ENCODE results near the gene PID1. TPM values are rescaled to one million over a fixed set of nuclear protein-coding genes. Genes with fewer than 3 reads are reported as not detected.

PID1 gene
- total RNA-seq, 1 donor from 2014 or later: not detected

DNA sequence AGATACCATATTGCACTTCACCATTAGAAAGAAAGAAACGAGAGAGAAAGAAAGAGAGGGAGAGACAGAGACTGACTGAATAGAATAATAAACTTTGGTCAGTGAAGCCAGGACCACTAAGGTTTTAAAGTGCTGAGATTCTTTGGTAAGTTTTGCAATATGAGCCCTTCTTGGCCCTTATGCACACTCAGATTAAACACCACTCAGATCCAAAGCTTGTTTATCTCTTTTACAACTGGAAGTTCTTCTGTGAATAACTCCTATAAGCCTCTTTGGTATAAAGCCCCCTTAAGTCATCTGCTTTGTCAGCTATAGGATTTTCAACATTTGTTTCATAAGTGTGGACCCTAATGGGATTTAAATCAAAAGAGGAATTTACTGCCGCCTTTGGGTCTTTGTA is 40.8 kb downstream of the PID1 start:
- no peaks in the 10 kb centered on the region for H3K27me3 Mint-ChIP-seq (ENCODE audit: insufficient read depth)
- no peaks in the 10 kb centered on the region for H3K4me1 Mint-ChIP-seq (ENCODE audit: low read depth)
- H3K27ac Mint-ChIP-seq: no peak overlapping the region
- no peak for DNase-seq (ENCODE audit: low spot score)
- no peaks in the 10 kb centered on the region for H3K36me3 Mint-ChIP-seq (ENCODE audit: low read depth)
- H3K9me3 Mint-ChIP-seq: no peaks in the 10 kb centered on the region
- no peak overlapping the region for H3K4me3 Mint-ChIP-seq
- intact Hi-C loops (cut with micrococcal nuclease): no loop called here

DNA sequence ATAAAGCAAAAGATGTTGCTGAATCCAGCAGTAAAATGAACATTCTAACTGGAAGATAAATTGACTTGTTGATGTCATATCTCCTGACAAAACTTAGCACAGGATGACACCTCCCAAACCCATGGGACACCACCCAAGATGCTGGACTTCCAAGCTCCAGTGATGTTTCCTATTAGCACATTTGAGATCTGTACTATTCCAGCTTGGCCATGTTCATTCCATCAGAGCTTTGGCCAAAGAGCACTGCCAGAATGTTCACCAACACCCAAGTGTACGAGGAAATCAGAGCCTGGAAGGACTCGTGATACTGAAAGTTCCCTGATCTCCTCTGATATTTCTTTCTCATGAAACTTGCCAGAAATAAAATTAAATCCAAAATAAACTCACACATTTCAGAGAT is 44.7 kb downstream of the PID1 start:
- H3K27ac Mint-ChIP-seq: no peak overlapping the region

GRCh38 chr2:229223107-229223506 is 48.0 kb downstream of the PID1 start:
- no peaks in the 10 kb centered on the region for H3K4me1 Mint-ChIP-seq (ENCODE audit: low read depth)
- intact Hi-C loops (cut with micrococcal nuclease): no loop called here
- no peak for DNase-seq (ENCODE audit: low spot score)
- H3K27ac Mint-ChIP-seq: no peak overlapping the region
- no peaks in the 10 kb centered on the region for H3K36me3 Mint-ChIP-seq (ENCODE audit: low read depth)
- no peak overlapping the region for H3K4me3 Mint-ChIP-seq
- H3K27me3 Mint-ChIP-seq (ENCODE audit: insufficient read depth): no peaks in the 10 kb centered on the region
- no peaks in the 10 kb centered on the region for H3K9me3 Mint-ChIP-seq

More for the DNA sequence above, 44.7 kb downstream of the PID1 start:
- H3K27me3 Mint-ChIP-seq (ENCODE audit: insufficient read depth): no peaks in the 10 kb centered on the region
- H3K4me3 Mint-ChIP-seq: no peak overlapping the region
- no peaks in the 10 kb centered on the region for H3K36me3 Mint-ChIP-seq (ENCODE audit: low read depth)
- intact Hi-C loops (cut with micrococcal nuclease): no loop called here
- H3K4me1 Mint-ChIP-seq (ENCODE audit: low read depth): no peaks in the 10 kb centered on the region
- H3K9me3 Mint-ChIP-seq: no peaks in the 10 kb centered on the region
- no peak for DNase-seq (ENCODE audit: low spot score)

GRCh38 chr2:229221641-229222040 is 49.4 kb downstream of the PID1 start:
- Mint-ChIP-seq H3K36me3 (ENCODE audit: low read depth) (no peaks in the 10 kb centered on the region), H3K27me3 (ENCODE audit: insufficient read depth) (no peaks in the 10 kb centered on the region), H3K4me1 (ENCODE audit: low read depth) (no peaks in the 10 kb centered on the region), H3K9me3 (no peaks in the 10 kb centered on the region), H3K27ac (no peak overlapping the region), H3K4me3 (no peak overlapping the region)
- DNase-seq (ENCODE audit: low spot score): no peak
- intact Hi-C loops (cut with micrococcal nuclease): no loop called here

DNA sequence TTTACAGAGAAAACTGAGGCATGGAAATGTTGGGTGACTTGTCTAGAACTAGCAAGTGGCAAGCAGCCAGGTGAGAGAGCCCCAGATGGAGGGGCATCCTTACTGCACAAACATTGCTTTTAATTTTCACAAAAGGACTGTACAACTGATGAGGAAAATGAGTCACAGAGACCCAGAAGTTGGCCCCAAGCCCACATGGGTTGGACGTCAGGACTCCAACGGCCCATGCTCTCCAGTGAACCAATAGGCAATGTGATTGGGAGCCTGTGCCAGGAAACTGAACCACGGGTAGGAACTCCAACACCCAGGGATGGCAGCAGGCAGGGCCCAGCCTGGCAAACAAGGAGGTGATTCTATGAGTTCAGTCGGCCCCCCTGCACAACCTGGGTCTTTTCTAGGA is 50.8 kb downstream of the PID1 start:
- intact Hi-C loops (cut with micrococcal nuclease): no loop called here

GRCh38 chr2:229218329-229218921 is 52.7 kb downstream of the PID1 start:
- Mint-ChIP-seq H3K36me3 (ENCODE audit: low read depth) (no peaks in the 10 kb centered on the region), H3K27ac (no peak overlapping the region), H3K4me3 (no peak overlapping the region), H3K27me3 (ENCODE audit: insufficient read depth) (no peaks in the 10 kb centered on the region), H3K9me3 (no peaks in the 10 kb centered on the region), H3K4me1 (ENCODE audit: low read depth) (no peaks in the 10 kb centered on the region)
- intact Hi-C loops (cut with micrococcal nuclease): no loop called here
- no peak for DNase-seq (ENCODE audit: low spot score)

More for the DNA sequence above, 50.8 kb downstream of the PID1 start:
- Mint-ChIP-seq H3K9me3 (no peaks in the 10 kb centered on the region), H3K27ac (no peak overlapping the region), H3K4me3 (no peak overlapping the region), H3K27me3 (ENCODE audit: insufficient read depth) (no peaks in the 10 kb centered on the region), H3K4me1 (ENCODE audit: low read depth) (no peaks in the 10 kb centered on the region), H3K36me3 (ENCODE audit: low read depth) (no peaks in the 10 kb centered on the region)
- no peak for DNase-seq (ENCODE audit: low spot score)

DNA sequence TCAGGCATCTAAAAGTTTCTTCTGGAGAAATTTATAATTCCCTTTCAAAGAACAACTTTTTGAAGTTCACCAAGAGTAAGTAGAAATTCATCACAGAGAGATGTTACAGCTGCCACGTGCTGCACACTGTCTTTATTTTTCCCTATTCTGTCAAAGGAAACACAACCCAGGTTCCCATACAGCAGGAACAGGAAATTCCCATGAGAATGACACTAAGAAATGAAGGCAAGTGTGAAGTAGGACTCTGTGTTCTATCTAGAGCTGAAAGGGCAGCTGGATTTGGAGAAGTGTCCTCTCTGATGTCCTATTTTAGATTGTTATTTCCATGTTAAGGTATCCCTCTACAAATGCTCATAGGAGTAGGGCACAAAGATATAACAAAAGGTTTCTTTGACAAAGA is 58.8 kb downstream of the PID1 start:
- Mint-ChIP-seq H3K4me1 (ENCODE audit: low read depth) (no peaks in the 10 kb centered on the region), H3K9me3 (no peaks in the 10 kb centered on the region), H3K27ac (no peak overlapping the region), H3K27me3 (ENCODE audit: insufficient read depth) (no peaks in the 10 kb centered on the region), H3K4me3 (no peak overlapping the region), H3K36me3 (ENCODE audit: low read depth) (no peaks in the 10 kb centered on the region)
- no peak for DNase-seq (ENCODE audit: low spot score)
- intact Hi-C loops (cut with micrococcal nuclease): no loop called here

GRCh38 chr2:229210641-229211040 is 60.4 kb downstream of the PID1 start:
- Mint-ChIP-seq H3K4me3 (no peak overlapping the region), H3K9me3 (no peaks in the 10 kb centered on the region), H3K27ac (no peak overlapping the region), H3K27me3 (ENCODE audit: insufficient read depth) (no peaks in the 10 kb centered on the region), H3K36me3 (ENCODE audit: low read depth) (no peaks in the 10 kb centered on the region), H3K4me1 (ENCODE audit: low read depth) (no peaks in the 10 kb centered on the region)
- no peak for DNase-seq (ENCODE audit: low spot score)
- intact Hi-C loops (cut with micrococcal nuclease): no loop called here

GRCh38 chr2:229206548-229206947 is 64.5 kb downstream of the PID1 start:
- Mint-ChIP-seq H3K9me3 (no peaks in the 10 kb centered on the region), H3K4me1 (ENCODE audit: low read depth) (no peaks in the 10 kb centered on the region), H3K27ac (no peak overlapping the region), H3K27me3 (ENCODE audit: insufficient read depth) (no peaks in the 10 kb centered on the region), H3K4me3 (no peak overlapping the region), H3K36me3 (ENCODE audit: low read depth) (no peaks in the 10 kb centered on the region)
- DNase-seq (ENCODE audit: low spot score): no peak
- intact Hi-C loops (cut with micrococcal nuclease): no loop called here

DNA sequence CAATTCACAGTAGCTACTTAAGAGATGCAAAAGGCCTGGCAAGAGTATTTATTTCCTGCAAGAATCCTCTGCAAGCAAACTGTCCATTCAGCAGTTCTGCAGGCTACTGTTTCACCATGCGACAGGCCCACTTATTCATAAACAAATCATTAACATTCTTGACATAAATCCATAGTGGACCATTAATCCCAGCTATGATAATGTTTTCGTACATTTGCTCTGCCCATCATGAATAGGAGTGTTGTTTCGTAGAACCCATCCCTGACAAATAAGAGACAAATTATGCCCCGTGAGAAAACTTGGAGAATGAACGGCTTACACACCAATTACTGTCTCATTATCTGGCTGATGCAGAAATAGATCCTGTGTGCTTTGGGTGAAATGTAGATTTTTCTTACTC is 65.4 kb downstream of the PID1 start:
- no peaks in the 10 kb centered on the region for H3K36me3 Mint-ChIP-seq (ENCODE audit: low read depth)

DNA sequence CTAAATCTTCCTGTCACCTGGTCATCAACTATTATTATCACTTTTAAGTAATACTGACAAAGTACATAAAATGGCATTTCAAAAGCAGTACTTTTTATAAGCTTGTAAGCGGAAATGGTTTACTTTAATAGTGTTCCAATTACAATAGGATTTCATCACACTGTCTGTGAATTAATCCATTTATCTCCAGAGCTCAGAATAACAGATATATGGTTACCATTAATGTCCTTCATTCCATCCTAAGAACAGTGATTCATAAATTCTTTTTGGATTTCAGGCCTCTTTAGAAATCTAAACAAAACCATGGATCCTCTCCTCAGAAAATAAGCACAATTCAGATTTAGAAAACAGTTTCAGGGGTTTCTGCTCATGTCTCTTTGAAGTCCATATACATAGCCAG is 68.4 kb downstream of the PID1 start:
- intact Hi-C loops (cut with micrococcal nuclease): no loop called here

More for the DNA sequence above, 65.4 kb downstream of the PID1 start:
- H3K4me1 Mint-ChIP-seq (ENCODE audit: low read depth): no peaks in the 10 kb centered on the region
- no peak for DNase-seq (ENCODE audit: low spot score)
- intact Hi-C loops (cut with micrococcal nuclease): no loop called here
- H3K9me3 Mint-ChIP-seq: no peaks in the 10 kb centered on the region
- H3K4me3 Mint-ChIP-seq: no peak overlapping the region
- H3K27ac Mint-ChIP-seq: no peak overlapping the region
- H3K27me3 Mint-ChIP-seq (ENCODE audit: insufficient read depth): no peaks in the 10 kb centered on the region

GRCh38 chr2:229201521-229201920 is 69.6 kb downstream of the PID1 start:
- no peak overlapping the region for H3K27ac Mint-ChIP-seq
- no peaks in the 10 kb centered on the region for H3K27me3 Mint-ChIP-seq (ENCODE audit: insufficient read depth)
- no peak overlapping the region for H3K4me3 Mint-ChIP-seq
- no peaks in the 10 kb centered on the region for H3K9me3 Mint-ChIP-seq
- H3K4me1 Mint-ChIP-seq (ENCODE audit: low read depth): no peaks in the 10 kb centered on the region
- intact Hi-C loops (cut with micrococcal nuclease): no loop called here
- DNase-seq (ENCODE audit: low spot score): no peak
- no peaks in the 10 kb centered on the region for H3K36me3 Mint-ChIP-seq (ENCODE audit: low read depth)

More for the DNA sequence above, 68.4 kb downstream of the PID1 start:
- H3K27ac Mint-ChIP-seq: no peak overlapping the region
- no peaks in the 10 kb centered on the region for H3K27me3 Mint-ChIP-seq (ENCODE audit: insufficient read depth)
- H3K36me3 Mint-ChIP-seq (ENCODE audit: low read depth): no peaks in the 10 kb centered on the region
- no peaks in the 10 kb centered on the region for H3K9me3 Mint-ChIP-seq
- H3K4me1 Mint-ChIP-seq (ENCODE audit: low read depth): no peaks in the 10 kb centered on the region
- no peak for DNase-seq (ENCODE audit: low spot score)
- H3K4me3 Mint-ChIP-seq: no peak overlapping the region

DNA sequence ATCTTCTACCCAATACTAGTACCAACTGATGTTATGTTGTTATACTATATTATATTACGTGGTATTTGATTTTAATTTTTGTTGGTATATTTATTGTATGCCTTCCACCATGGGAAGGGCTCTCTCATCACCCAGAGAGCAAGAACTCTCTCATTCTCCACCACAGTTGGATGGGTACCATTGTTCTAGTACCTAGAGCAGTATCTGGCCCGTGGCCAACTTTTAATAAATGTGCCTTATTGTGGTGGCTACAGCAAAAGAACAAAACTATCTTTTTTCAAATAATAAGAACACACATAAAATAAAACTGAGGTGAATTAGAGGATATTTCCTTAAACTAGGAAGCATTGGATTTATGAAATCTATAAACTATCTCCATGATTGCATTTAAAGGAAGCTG is 71.8 kb downstream of the PID1 start:
- no peak for DNase-seq (ENCODE audit: low spot score)
- Mint-ChIP-seq H3K4me1 (ENCODE audit: low read depth) (no peaks in the 10 kb centered on the region), H3K36me3 (ENCODE audit: low read depth) (no peaks in the 10 kb centered on the region), H3K9me3 (no peaks in the 10 kb centered on the region), H3K4me3 (no peak overlapping the region), H3K27ac (no peak overlapping the region), H3K27me3 (ENCODE audit: insufficient read depth) (no peaks in the 10 kb centered on the region)
- intact Hi-C loops (cut with micrococcal nuclease): no loop called here

GRCh38 chr2:229196448-229196847 is 74.6 kb downstream of the PID1 start:
- no peak for DNase-seq (ENCODE audit: low spot score)
- no peaks in the 10 kb centered on the region for H3K9me3 Mint-ChIP-seq
- no peaks in the 10 kb centered on the region for H3K36me3 Mint-ChIP-seq (ENCODE audit: low read depth)
- H3K4me3 Mint-ChIP-seq: no peak overlapping the region
- intact Hi-C loops (cut with micrococcal nuclease): no loop called here
- H3K27me3 Mint-ChIP-seq (ENCODE audit: insufficient read depth): no peaks in the 10 kb centered on the region
- H3K4me1 Mint-ChIP-seq (ENCODE audit: low read depth): no peaks in the 10 kb centered on the region
- no peak overlapping the region for H3K27ac Mint-ChIP-seq
